ENCODE data around the gene DLX2. TPM values are rescaled to one million over a fixed set of nuclear protein-coding genes. Genes with fewer than 3 reads are reported as not detected.

Gene DLX2
- total and polyA plus RNA-seq, 5 experiments from 2014 or later = not detected

GRCh38 chr2:172105471-172106107, 2.9 kb upstream of the DLX2 start:
- DNase-seq (peak in 2 of 10 donors; percentile 8 to 13), ATAC-seq (no peak)
- H3K27me3 Mint-ChIP-seq = peaks cover 36 to 94% (median 74%) of the 10 kb centered on the region in 5 donors
- peaks cover 27 to 73% (median 59%) of the 10 kb centered on the region in 4 donors for H3K4me1 Mint-ChIP-seq
- H3K36me3 Mint-ChIP-seq = peaks cover 0 to 9% (median 4%) of the 10 kb centered on the region in 3 donors
- POLR2A ChIA-PET = interaction anchor here (1.2 kb wide), 1 partner anchor 17 kb away, joined by 3 read pairs; no protein-coding TSS in a partner anchor
- peak overlapping the region in 8 of 10 donors; percentile 19 to 65 (median 40) for H3K4me3 Mint-ChIP-seq
- peak overlapping the region in 1 of 10 donors; percentile 44 for H3K27ac Mint-ChIP-seq
- peaks cover 0 to 4% (median 0%) of the 10 kb centered on the region in 9 donors for H3K9me3 Mint-ChIP-seq

DNA sequence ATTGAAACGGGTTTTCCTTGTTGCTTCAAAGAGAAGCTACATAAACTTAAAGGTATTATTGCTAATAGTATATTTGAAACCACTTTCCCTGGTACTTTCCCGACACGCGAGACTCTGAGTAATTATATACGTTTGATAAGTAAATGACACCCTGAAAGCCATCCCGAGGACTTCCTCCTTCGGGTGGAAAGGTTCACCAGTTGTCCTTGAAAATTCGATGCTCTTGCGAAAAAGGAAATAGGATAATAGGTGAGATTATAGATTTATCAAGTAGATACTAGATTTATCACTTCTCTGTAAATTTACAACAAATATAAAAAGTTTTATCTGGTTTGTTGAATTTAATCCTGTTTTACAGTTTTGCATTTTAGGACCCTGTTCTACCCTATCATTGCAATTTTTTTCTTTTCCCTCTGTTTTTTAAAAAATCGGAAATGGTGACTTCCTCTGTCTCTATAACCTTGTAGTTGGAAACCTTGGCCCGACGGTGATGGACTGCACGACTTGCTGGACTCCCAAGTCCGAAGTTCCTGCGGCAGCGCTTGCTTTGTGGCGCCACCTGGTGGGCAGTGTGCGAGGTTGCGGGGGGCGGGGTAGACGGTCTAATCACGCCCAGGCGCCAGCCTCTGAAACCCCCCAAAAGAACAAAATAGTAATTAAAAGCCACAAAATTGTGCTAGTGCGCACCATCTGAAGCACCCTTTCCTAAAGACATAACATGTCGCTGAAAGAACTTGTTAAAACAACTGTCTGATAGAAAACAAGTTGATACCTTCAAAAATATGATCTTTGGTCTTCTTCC, 972 bp upstream of the DLX2 start:
- DNase-seq (peak; percentile 34 to 78 (median 68)), ATAC-seq (peak in 1 of 2 donors; percentile 48)
- peak overlapping the region; percentile 66 to 92 (median 84) for H3K4me3 Mint-ChIP-seq
- H3K4me1 Mint-ChIP-seq = peaks cover 28 to 65% (median 59%) of the 10 kb centered on the region in 4 donors
- peaks cover 0 to 4% (median 0%) of the 10 kb centered on the region in 9 donors for H3K9me3 Mint-ChIP-seq
- peak overlapping the region in 5 of 10 donors; percentile 44 to 90 (median 52) for H3K27ac Mint-ChIP-seq
- POLR2A ChIA-PET = interaction anchor here (1.0 to 4.2 kb wide), 2 partner anchors 13 to 359 kb away, joined by 3 to 40 read pairs; no protein-coding TSS in a partner anchor
- peaks cover 0 to 10% (median 4%) of the 10 kb centered on the region in 3 donors for H3K36me3 Mint-ChIP-seq
- H3K27me3 Mint-ChIP-seq = peaks cover 36 to 83% (median 65%) of the 10 kb centered on the region in 5 donors

- Mint-ChIP-seq H3K27ac (peak overlapping the region in 3 of 10 donors; percentile 17 to 81 (median 80)), H3K36me3 (peaks cover 0 to 15% (median 0%) of the 10 kb centered on the region in 3 donors), H3K27me3 (peaks cover 31 to 85% (median 58%) of the 10 kb centered on the region in 5 donors), H3K4me3 (peak overlapping the region; percentile 66 to 92 (median 82)), H3K9me3 (peaks cover 0 to 7% (median 0%) of the 10 kb centered on the region in 9 donors), H3K4me1 (peaks cover 24 to 67% (median 59%) of the 10 kb centered on the region in 4 donors)
- DNase-seq (peak in 5 of 10 donors; percentile 29 to 73 (median 56)), ATAC-seq (peak; percentile 5 to 37)
- POLR2A ChIA-PET = interaction anchor here (0.7 to 4.2 kb wide), 5 partner anchors 11 to 361 kb away, joined by 3 to 40 read pairs (median 5); partner anchors contain the start of gene DLX1
These were observed 794 bp downstream of the DLX2 start for GRCh38 chr2:172101821-172102390.

DNA sequence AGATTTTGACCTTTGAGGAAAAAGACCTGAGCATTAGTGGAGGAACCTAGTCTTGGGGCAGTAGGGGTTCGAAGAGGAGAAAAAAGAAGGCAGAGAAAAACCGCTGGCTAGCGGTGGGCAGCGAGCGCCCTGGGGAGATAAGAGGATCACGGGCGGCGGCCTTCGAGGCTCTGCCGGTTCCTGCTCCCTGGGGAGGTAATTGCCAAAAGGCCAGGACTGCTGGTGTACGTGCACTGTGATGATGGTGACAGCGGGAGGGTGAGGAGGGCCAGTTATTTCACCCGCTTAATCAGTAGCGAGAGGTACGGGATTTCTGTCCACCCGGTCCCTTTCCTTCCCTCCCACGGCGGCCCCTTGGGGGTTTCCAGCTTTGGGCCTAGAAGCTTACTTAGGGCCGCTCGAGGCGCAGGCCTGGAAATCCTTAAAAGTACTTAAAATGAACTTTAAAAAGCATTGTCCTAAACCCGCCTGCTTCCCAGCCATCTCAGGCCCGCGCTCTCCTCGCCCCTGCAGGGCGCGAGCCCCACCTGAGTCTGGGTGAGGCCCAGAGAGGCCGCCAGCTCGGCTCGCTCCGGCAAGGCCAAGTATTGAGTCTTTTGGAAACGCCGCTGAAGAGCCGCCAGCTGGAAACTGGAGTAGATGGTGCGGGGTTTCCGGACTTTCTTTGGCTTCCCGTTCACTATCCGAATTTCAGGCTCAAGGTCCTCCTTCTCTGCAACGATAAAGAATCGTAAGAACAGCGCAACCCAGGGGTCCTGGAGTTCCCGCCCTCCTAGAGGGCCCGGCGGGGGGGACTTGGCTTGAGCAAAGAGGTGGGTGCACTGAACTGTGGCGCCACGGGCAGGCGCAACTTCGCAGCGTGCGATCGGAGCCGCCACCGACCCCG, 1.5 kb downstream of the DLX2 start:
- Mint-ChIP-seq H3K27me3 (peaks cover 33 to 86% (median 56%) of the 10 kb centered on the region in 5 donors), H3K4me1 (peaks cover 25 to 70% (median 63%) of the 10 kb centered on the region in 4 donors), H3K36me3 (peaks cover 0 to 15% (median 0%) of the 10 kb centered on the region in 3 donors), H3K9me3 (peaks cover 0 to 7% (median 0%) of the 10 kb centered on the region in 9 donors), H3K27ac (peak overlapping the region in 2 of 10 donors; percentile 62 to 80), H3K4me3 (peak overlapping the region; percentile 66 to 92 (median 82))
- POLR2A ChIA-PET = interaction anchor here (0.7 to 4.2 kb wide), 4 partner anchors 10 to 19 kb away, joined by 3 to 40 read pairs (median 6); partner anchors contain the start of gene DLX1
- peak in 3 of 10 donors; percentile 24 to 40 (median 32) for DNase-seq
- ATAC-seq = peak in 1 of 2 donors; percentile 18

DNA sequence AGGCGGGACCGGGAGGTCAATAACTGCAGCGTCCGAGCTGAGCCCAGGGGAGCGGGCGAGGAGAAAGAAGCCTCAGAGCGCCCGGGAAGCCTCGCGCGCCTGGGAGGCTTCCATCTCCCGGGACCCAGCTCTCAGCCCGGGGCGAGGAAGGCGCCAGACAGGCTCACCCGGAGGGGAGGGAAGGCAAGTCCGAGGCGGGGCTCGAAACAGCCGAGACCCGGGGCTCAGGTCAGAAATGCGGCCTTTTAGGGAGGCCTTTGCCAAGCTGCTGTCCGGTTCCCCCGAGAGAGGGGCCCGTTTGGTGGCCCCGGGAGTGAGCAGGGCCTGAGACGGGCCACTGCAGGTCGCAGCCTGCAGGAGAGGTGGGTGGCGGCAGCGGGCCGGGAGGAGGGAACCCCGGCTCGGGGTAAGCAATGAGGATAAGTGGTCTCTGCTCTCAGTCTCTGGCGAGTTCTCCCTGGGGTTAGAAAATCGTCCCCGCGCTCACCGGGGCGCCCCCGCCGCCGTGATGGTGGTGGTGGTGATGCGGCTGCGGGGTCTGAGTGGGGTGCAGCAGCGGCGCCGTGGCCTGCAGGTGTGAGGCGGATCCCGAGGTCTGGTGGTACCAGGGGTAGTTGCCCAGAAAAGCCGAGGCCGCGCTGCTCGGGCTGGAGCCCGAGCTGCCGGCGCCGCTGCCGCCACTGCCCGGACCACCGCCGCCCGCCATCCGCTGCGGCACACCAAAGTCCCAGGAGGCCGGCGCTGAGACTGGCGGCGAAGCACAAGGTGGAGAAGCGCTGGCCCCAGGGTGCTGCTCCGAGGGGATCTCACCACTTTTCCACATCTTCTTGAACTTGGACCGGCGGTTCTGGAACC, 2.4 kb downstream of the DLX2 start:
- no peak for ATAC-seq
- POLR2A ChIA-PET = interaction anchor here (0.6 to 4.2 kb wide), 4 partner anchors 10 to 757 kb away, joined by 4 to 40 read pairs (median 6); no protein-coding TSS in a partner anchor
- H3K27me3 Mint-ChIP-seq = peaks cover 33 to 86% (median 54%) of the 10 kb centered on the region in 5 donors
- peaks cover 0 to 8% (median 0%) of the 10 kb centered on the region in 9 donors for H3K9me3 Mint-ChIP-seq
- peaks cover 0 to 14% (median 0%) of the 10 kb centered on the region in 3 donors for H3K36me3 Mint-ChIP-seq
- peak overlapping the region in 9 of 10 donors; percentile 29 to 87 (median 60) for H3K4me3 Mint-ChIP-seq
- peak overlapping the region in 1 of 10 donors; percentile 62 for H3K27ac Mint-ChIP-seq
- peaks cover 31 to 73% (median 64%) of the 10 kb centered on the region in 4 donors for H3K4me1 Mint-ChIP-seq
- peak in 4 of 10 donors; percentile 23 to 37 (median 28) for DNase-seq

GRCh38 chr2:172099472-172100079, 3.1 kb downstream of the DLX2 start:
- DNase-seq (no peak), ATAC-seq (no peak)
- H3K27ac Mint-ChIP-seq = no peak overlapping the region
- H3K36me3 Mint-ChIP-seq = peaks cover 0 to 12% (median 2%) of the 10 kb centered on the region in 3 donors
- H3K9me3 Mint-ChIP-seq = peaks cover 0 to 7% (median 0%) of the 10 kb centered on the region in 9 donors
- peak overlapping the region in 2 of 10 donors; percentile 5 to 75 for H3K4me3 Mint-ChIP-seq
- peaks cover 33 to 82% (median 50%) of the 10 kb centered on the region in 5 donors for H3K27me3 Mint-ChIP-seq
- POLR2A ChIA-PET = interaction anchor here (1.5 to 1.8 kb wide), 2 partner anchors 11 to 13 kb away, joined by 5 to 7 read pairs; no protein-coding TSS in a partner anchor
- peaks cover 30 to 73% (median 67%) of the 10 kb centered on the region in 4 donors for H3K4me1 Mint-ChIP-seq

- Mint-ChIP-seq H3K4me3 (peak overlapping the region; percentile 26 to 78 (median 44)), H3K4me1 (peaks cover 26 to 71% (median 64%) of the 10 kb centered on the region in 4 donors), H3K9me3 (peaks cover 0 to 7% (median 0%) of the 10 kb centered on the region in 9 donors), H3K27ac (peak overlapping the region in 3 of 10 donors; percentile 5 to 34 (median 25)), H3K36me3 (peaks cover 0 to 8% (median 2%) of the 10 kb centered on the region in 3 donors), H3K27me3 (peaks cover 37 to 80% (median 49%) of the 10 kb centered on the region in 5 donors)
- POLR2A ChIA-PET = interaction anchor here (1.5 to 1.8 kb wide), 2 partner anchors 11 to 12 kb away, joined by 5 to 7 read pairs; no protein-coding TSS in a partner anchor
- DNase-seq (peak in 3 of 10 donors; percentile 21 to 34 (median 27)), ATAC-seq (no peak)
These were observed 3.8 kb downstream of the DLX2 start for GRCh38 chr2:172098650-172099471.

- Mint-ChIP-seq H3K36me3 (peaks cover 0 to 6% (median 4%) of the 10 kb centered on the region in 3 donors), H3K27ac (peak overlapping the region in 2 of 10 donors; percentile 5 to 25), H3K9me3 (peaks cover 0 to 5% (median 0%) of the 10 kb centered on the region in 9 donors), H3K27me3 (peaks cover 40 to 80% (median 49%) of the 10 kb centered on the region in 5 donors), H3K4me3 (peak overlapping the region in 9 of 10 donors; percentile 26 to 78 (median 44)), H3K4me1 (peaks cover 25 to 68% (median 60%) of the 10 kb centered on the region in 4 donors)
- DNase-seq (no peak), ATAC-seq (no peak)
- POLR2A ChIA-PET = interaction anchor here (1.8 kb wide), 1 partner anchor 10 kb away, joined by 7 read pairs; no protein-coding TSS in a partner anchor
These were observed 4.4 kb downstream of the DLX2 start for GRCh38 chr2:172098287-172098649.

DNA sequence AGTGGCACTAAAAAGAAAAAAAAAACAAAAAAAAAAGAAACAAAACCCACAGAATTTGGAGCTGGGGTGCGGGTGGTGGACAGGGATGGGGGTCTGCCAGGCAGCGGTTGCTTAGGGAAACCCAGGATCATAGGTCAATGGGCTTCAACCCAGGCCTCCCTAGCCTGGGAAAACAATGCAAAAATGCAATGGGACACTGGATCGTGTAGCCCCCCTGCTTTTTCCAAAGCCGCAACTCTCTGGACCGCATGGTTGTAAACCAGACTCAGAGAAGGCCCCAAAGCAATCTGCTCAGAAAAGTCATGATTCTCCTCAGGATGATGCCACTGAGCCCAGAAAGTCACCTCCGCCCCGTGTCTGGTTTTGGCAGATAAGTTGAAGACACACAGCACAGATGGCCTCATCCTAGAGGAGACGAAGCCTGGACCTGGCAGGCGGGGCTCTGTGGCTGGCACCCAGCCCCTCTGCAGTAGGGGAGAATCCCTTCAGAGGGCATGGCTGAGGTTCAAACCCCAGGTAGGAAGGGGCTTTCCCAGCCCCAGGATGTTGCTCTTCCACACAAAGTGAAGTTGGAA, 5.1 kb downstream of the DLX2 start:
- ATAC-seq (no peak), DNase-seq (no peak)
- peaks cover 42 to 80% (median 55%) of the 10 kb centered on the region in 5 donors for H3K27me3 Mint-ChIP-seq
- H3K9me3 Mint-ChIP-seq = peaks cover 0 to 7% (median 0%) of the 10 kb centered on the region in 9 donors
- H3K4me3 Mint-ChIP-seq = peak overlapping the region in 7 of 10 donors; percentile 8 to 80 (median 41)
- peak overlapping the region in 2 of 10 donors; percentile 40 to 51 for H3K27ac Mint-ChIP-seq
- POLR2A ChIA-PET = interaction anchor here (1.4 to 1.5 kb wide), 2 partner anchors 9 to 16 kb away, joined by 3 to 4 read pairs; no protein-coding TSS in a partner anchor
- peaks cover 28 to 68% (median 59%) of the 10 kb centered on the region in 4 donors for H3K4me1 Mint-ChIP-seq
- peaks cover 0 to 7% (median 6%) of the 10 kb centered on the region in 3 donors for H3K36me3 Mint-ChIP-seq
